DND-41 (cell line): ENCODE data around the gene RTCB.
"Not testable (repeated sequence)": the region's sequence is repeated elsewhere in the genome, so short reads cannot be mapped to it uniquely, and the experiment has no call there.

ENCODE experiments used
- CTCF ChIP-seq: IDR thresholded peaks from 2 replicates; pipeline ENCODE4 v1.5.1; 2012; ENCODE audit warnings: borderline replicate concordance, low read length, moderate library complexity, mild to moderate bottlenecking; ENCODE audit not compliant: poor library complexity, severe bottlenecking; ENCODE audit errors: extremely low read depth
- EZH2 ChIP-seq: IDR thresholded peaks from 3 replicates; pipeline ENCODE4 v1.6.1; 2012; ENCODE audit warnings: borderline replicate concordance, low read depth, mild to moderate bottlenecking, moderate library complexity, low read length, inconsistent platforms; ENCODE audit not compliant: severe bottlenecking

GRCh38 chr22:32351875-32352274 is 60.2 kb downstream of the RTCB start:
- TF ChIP-seq CTCF, EZH2: not testable (repeated sequence)
